ELF-1 (cell line): ENCODE measurements around the gene STK32A.
A peak's percentile ranks its signal among the peaks of the same experiment; 100 is the strongest.
"Not testable (repeated sequence)": the region's sequence is repeated elsewhere in the genome, so short reads cannot be mapped to it uniquely, and the experiment has no call there.

Experiments
- DNase-seq: peaks from one replicate; pipeline ENCODE4 v3.0.0-alpha.2; 2016; ENCODE audit warnings: low read depth, low spot score

The STK32A gene

DNA sequence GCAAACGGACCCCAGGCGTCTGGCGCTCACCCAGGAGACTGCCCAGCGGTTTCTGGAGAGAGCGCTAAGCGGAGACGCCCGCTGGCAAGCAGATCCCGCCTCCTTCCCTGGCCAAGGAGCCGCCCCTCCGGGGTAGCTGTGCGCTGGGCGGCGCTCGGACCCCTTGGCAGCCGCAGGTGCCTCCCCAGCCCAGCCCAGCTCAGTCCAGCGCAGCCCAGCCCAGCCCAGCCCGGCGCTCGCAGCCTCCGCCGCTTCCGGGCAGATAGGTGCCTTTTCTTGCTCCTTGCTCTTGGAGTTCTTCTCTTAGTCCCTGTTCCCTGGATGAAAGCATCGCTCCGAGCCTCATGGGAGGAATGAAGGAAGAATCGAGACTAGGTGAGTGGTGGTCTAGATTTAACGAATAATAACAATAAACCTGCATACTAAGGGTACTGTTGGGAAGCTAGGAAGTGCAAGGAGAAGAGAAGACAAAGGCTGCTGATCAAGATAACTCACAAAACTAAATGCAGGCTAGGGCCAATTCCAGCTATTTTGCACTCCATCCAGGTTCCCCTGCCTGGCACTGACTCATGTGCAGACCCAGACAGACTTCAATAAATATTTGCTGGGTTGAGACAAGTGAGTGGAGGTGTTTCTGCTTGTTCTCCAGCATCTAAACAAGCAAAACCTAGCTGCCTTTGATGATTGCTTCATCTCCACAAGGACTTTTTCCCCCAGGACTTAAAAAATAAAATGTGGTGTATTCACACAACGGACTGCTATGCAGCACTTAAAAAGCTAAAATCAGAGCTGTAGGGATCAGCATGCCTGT is at the start of gene STK32A:
Gene STK32A (plus strand): TSS at position 202 of the 811 bp plus-strand sequence. CDS start 4,609 bp downstream, outside the sequence.
- DNase-seq: peak; percentile 92

DNA sequence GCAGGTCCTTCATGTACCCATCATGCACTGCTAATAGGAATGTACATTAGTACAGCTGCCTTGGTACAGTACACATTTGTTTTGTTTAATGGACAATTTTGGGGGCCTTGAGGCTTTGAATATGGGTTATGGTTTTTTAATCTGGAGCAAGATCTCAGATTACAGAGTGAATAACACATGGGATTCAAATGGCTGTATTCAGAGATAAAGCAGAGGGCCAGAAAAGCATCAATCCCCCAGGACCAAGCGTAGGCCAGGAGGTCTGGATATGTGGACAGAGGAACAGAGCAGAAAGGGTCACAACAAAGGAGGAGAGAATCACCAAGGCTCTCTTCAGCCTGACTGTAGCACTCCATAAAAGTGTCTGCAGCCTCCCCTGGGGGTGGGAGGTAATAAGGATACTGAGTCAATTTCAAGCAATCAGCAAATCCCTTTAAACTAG is 47.7 kb upstream of the STK32A start:
- no peak for DNase-seq

DNA sequence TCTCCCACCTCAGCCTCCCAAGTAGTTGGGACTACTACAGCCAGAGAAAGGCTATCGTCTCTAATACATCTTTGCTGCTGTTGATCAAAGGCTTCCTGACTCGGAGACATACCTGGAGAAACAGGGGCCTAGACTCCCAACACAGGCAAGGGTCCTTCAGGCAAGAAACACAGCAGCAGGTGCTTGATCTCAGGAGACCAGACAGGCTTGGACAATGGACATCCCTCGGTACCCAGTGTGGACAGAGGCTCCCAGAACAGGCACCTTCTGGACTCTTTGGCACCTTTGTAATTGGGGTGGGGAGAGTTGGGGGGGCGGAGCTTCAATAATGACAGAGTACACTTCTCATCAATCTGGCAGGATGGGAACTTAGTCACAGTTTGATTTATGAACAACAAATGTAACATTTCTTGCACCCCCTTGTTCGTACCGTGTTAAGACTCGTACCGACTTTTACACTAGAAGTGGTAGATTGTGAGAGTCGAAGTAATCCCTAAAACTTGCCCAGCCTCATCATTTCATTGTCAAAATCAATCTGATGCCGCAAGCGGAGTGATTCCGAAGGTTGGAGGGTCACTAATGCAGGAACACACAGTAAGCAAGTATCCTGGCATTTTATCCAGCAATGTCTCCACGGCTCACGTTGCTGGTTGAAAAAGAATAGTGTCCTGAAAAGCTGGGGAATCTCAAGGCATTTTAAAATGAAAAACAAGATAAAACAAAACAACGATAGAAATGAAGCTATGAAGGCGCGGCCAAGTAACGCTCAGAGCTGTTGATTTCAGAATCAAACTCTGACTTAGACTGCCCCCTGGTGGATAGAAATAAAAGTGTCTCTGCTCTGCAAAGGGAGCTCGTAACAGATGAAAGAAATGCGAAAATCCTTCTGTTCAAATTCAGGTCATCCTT is 46.4 kb upstream of the STK32A start:
- peak; percentile 36 for DNase-seq

DNA sequence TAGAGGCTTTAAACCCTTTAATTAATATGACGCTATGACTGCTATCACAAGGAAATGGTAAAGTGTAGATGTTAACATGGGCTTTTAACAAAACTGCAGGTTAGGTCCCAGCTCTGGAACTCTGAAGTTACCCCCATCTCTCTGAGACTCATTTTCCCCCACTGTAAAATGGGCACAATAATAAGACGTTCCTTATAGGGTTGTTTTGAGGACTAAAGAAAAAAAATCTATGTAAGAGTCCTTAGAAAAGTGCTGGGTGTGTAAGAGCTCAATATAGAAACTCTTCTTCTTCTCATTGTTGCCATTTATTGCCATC is 45.8 kb upstream of the STK32A start:
- no peak for DNase-seq

DNA sequence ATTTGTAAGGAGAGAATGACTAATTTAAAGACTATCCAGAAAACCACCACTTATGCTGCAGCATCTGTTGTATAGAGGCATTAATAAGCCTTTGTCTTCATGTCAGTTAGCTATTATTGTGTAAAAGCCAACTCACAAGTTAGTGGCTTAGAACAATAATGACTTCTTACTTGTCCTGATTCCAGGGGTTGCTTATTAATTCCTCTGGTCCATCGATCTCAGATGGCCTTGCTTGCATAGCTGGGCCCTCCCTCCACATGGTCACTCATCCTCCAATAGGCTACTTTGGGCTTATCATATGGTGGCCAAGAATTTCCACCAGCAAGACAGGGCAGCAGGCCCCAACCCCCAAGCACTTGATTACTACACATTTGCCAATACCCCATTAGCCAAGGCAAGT is 44.5 kb upstream of the STK32A start:
- no peak for DNase-seq

DNA sequence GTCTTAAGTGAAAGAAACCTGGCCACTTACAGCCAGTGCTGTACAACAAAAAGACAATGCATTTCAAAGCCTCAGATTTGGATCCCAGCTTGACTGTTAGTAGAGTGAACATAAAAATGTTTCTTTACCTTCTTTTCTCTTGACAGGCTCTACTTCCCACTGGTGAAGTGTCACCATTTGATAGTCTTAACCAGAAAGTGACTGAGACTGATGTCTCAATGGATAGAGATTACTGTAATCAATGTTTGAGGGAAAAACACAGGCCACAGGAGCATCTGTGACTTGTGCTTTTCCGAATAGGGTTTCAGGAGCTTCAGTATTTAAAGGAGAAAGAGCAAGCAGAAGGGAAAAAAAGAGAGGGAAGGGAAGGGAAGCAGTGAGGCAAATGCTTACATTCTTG is 41.7 kb upstream of the STK32A start:
- DNase-seq: no peak

DNA sequence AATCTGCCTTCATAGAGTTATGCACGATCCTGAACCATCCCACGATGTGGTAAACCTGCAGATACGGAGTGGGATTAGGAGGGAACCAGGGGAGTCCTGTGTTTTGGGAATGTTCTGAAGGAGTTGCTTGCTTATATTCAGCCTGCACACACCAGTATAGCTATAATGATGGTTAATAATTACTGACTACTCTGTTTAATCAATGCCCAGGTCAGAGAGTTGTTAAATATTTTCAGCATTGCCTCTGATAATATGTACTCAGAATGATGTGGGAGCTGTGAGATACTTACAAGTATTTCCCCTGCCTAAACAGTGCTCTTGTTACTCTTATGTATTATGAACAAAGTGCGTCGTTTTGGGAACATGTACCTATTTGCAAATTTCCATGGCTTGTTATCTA is 34.8 kb upstream of the STK32A start:
- DNase-seq: no peak

DNA sequence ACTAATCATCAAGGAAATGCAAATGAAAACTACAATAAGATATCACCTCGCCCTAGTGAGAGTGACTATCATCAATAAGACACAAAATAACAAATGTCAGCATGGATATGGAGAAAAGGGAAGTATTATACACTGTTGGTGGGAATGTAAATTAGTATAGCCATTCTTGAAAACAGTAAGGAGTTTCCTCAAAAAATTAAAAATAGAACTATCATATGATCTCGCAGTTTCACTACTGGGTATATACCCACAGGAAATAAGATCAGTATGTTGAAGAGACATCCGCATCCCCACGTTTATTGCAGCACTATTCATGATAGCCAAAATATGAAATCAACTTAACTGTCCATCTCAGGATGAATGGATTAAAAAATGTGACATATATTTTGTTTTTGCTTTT is 31.6 kb upstream of the STK32A start:
- no peak for DNase-seq

DNA sequence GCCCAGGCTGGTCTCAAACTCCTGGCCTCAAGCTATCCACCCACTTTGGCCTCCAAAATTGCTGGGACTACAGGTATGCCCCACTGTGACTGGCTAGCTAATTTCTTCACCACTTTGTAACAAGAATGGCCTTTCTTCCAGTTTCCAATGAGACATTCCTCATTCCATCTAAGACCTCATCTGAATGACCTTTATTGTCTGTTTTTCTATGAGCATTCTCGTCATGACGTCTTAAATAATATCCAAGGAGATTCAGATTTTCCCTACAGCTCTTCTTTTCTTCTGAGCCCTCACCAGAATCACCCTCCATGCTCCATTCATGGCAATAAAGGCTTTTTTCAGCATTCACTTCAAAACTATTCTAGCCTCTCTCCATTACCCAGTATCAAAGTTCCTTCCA is 30.2 kb upstream of the STK32A start:
- no peak for DNase-seq

DNA sequence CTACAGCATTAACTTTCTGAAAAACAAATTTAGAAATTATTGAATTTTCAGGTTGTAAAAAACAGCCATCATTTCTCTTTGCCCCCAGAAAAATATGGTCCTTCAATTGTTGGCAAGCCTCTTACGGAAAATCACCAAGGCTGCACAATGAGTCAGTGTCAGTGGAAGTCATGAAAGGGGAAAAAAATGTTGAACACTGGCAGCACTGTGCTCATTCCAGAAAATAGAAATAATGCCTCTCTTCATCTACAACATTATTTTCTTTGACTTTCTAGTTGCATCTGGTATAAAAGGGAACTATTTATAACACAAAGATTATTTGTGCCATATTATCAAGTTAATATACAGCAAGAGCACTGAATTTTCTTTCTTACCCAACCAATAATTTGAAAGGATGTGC is 26.7 kb upstream of the STK32A start:
- no peak for DNase-seq

DNA sequence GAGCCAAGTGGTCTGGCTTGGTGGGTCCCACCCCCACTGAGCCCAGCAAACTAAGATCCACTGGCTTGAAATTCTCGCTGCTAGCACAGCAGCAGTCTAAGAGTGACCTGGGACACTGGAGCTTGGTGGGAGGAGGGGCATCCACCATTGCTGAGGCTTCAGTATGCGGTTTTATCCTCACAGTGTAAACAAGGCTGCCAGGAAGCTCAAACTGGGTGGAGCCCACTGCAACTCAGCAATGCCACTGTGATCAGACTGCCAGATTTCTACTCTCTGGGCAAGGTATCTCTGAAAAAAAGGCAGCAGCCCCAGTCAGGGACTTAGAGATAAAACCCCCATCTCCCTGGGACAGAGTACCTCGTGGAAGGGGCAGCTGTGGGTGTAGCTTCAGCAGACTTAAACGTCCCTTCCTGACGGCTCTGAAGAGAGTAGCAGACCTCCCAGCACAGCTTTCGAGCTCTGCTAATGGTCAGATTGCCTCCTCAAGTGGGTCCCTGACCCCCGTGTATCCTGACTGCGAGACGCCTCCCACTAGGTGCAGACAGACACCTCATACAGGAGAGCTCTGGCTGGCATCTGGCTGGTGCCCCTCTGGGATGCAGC is 18.2 kb upstream of the STK32A start:
- peak; percentile 54 for DNase-seq

DNA sequence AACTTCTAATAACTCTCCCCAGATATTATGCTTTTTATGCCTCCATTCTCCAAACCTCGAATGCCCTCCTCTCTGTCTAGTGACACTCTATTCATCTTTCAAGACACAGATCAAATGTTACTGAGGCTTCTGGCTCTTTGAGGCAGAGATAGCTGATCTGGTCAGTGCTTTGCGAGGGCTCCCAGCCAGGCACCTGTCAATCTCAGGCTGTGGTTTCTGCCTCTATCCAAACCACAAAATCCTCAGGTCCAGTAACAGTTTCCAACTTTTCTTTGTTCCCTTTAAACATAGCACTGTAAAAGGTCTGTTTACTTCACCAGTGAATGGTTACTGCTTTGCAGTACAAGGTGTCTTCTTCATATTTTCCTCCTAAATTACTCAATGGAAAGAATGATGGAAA is 11.5 kb upstream of the STK32A start:
- DNase-seq: no peak

DNA sequence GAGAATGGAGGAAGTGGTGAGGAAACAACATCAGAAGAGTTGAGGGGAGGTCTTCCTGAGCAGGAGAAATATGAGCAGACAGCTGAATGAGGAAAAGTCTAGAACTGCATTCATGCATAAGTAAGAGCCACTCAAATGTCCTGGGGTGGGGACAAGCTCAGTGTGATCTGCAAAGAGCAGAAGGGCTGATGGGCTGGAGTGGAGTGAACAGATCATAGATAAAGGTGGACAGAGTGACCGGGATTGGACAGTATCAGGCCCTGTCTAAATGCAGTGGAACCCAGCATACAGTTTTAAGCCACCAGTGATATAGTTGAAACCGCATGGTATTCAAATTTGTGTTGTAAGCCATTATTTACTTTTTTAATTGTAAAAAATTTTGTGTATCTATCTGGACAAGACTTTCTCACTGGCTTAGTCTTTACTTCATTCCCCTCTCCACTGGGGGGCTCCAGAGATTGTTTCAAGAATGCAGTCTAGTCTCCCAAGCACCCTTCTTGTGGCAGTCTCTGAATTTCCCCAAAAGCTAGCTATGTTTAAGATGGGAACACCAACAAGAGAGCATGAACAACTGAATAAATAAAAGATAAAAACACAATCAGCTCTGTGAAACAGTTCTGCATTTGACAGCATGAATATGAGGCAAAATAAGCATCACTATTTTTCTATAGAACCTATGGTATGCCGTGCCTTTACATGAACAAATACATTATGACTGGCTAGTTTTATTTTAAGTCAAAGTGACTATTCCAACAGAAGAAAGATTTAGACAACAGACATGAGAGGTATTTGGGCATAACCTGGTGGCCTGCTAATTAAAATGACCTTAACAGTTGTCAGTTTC is 10.7 kb upstream of the STK32A start:
- peak; percentile 10 for DNase-seq

DNA sequence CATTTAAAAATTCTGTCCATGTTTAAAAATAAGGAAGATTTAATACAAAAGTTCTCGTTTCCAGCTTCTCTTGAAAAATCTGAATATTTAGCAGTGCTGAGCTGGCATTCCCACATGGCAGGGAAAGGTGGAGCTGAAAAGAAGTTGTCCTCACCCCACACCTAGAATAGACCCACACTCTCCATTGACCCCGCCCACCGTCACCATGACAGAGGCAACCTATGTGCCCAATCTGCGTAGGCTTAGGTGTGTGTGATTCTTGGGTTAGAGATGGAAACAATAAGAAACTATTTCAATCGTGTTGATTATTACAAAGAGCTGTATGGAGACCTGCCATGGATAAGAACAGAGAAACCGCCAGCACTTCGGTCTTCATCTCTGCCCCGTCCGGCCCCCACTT is 8.9 kb upstream of the STK32A start:
- DNase-seq: no peak

DNA sequence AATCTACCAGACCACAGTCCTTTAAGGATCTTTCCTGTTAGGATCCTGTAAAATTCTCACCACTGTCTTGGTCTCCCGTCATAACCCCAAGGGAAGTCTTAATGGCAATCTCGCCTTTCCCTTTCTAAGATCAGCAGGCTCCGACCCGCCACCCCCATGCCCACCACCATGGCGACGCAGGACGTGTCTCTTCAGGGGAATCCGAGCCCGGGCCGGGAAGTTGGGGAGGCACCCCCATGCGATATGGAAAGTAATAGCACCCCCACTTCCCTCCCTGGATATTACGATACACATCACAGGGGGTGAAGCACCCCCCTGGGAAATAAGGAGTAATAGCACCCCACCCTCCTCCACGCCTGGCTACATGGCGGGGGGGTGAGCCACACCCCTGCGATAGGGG is 8.3 kb upstream of the STK32A start:
- DNase-seq: no peak

DNA sequence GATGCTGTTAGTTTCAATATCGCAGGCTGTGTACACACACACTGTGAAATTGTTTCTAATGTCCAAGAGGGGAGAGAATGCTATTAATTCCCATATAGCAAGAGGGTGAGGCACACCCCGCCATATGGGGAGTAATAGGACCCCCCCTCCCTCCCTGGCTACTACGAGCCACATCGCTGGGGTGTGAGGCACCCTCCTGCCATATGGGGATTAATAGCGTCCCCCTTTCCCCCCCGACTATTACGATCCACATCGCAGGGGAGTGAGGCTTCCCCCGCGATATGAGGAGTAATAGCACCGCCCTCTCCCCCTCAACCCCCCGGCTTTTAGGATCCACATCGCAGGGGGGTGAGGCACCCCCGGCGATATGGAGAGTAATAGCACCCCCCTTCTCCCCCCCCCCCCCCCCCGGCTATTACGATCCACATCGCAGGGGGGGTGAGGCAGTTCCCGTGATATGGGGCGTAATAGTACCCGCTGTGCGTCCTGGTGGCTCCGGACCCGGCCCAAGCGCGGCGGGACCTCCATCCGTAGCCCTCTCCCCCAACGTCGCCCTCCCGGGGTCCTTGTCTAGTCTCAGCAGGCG is 494 bp upstream of the STK32A start:
- no peak for DNase-seq

DNA sequence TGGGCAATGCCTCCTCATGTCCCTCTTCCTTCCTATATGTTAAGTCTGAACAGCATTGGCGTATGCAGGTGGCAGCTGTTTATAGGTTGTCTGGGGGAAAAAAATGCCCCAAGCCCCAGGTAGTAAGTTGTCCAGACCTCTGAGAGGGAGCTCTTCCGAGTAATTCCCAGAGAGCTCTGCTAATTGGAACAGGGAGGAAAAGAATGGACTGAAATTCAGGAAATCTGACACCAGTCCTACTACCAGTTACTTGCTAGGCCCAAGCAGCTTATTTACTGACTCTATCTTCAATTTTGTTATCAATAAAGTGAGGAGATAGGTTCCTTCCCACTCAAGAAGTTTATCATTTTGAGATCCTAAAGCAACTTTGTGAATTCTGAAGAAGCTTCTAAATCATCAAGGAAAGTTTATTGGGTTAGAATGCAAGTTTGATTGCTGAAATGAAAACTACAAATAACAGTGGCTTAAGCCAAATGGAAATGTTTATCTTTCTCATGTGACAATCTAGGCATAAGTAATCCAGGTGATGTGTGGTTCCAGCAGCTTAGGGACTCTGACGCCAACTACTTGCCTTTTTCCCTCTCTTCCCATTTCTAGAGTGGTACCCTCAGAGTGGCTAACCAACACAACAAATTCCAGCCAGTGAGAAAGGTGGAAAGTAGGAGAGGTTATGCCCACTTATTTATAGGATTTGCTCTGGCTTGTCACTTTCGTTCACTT is 5.6 kb downstream of the STK32A start:
- no peak for DNase-seq

DNA sequence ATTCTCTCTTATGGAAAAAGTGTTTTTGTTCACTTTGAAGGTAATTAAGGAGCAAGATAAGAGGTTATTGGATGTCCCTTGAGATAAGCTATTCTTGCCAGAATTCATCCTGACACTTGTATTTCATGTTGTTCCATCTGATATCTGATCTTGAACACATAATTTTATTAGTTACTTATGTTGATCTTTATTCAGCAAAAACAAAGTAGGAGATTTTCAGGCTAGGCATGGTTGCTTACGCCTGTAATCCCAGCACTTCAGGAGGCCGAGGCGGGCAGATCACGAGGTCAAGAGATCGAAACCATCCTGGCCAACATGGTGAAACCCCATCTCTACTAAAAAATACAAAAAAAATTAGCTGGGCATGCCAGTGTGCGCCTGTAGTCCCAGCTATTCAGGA is 8.4 kb downstream of the STK32A start:
- not testable (repeated sequence) for DNase-seq

DNA sequence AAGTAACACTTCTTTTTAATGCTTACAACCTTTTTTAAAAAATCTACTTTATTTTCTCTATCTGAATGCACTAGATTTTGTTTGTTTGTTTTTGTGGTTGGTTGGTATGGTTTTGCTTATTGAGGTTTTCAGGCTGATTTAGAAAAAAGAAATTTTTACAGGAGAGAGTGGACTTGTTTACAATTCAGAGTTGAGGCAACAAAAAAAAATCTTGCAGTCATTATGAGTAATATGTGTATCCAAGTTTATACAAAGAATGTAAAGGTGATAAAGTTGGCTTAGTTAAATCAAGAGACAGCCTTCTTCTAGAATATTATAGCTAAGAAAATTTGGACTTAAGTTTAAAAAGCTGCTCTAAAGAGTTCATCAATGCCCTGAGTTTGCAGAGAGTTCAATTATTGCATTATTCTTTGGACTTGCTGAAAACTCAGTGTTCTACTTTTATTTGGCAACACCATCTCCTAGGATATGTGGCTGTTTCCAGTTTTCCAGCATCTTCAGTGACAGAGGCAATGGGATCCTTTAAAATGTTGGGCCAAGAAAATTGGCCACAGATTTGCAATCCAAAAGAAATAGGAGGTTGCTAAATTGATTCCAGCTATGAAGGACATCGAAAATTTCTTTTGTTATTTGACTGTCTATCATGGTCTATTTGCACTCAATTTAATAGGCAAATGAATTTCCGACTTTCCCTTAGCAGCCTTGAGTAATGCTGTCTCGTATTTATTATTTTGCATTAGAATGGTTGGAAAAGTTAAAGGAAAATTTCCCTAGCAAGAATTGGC is 10.7 kb downstream of the STK32A start:
- DNase-seq: no peak

DNA sequence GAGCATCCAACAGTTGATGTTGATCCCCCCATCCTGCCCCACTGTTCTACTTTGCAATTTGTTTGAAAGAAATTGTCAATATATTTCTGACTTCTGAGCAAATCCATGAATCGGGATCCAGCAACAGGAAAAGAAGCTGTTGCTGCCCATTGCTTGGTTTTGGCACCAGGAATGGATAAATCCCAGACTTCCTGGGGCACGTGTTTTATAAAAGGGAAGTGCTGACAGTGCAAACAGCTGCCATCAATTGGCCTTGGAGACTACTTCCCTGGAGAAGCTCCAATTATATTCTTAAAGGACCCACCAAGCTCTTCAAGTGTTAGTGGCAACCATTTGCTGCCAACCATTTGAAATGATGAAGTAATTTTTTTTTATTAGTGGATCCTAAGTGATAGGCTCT is 13.7 kb downstream of the STK32A start:
- no peak for DNase-seq
